HG02943 (cell line): ENCODE measurements around the gene TMEM161A.

ENCODE experiments used
- ATAC-seq: cut with Tn5 transposase; IDR thresholded peaks from one replicate; pipeline ENCODE4 v1.9.1; 2021; ENCODE audit warnings: mild to moderate bottlenecking, low read depth, moderate library complexity; ENCODE audit not compliant: unreplicated experiment

TMEM161A gene

DNA sequence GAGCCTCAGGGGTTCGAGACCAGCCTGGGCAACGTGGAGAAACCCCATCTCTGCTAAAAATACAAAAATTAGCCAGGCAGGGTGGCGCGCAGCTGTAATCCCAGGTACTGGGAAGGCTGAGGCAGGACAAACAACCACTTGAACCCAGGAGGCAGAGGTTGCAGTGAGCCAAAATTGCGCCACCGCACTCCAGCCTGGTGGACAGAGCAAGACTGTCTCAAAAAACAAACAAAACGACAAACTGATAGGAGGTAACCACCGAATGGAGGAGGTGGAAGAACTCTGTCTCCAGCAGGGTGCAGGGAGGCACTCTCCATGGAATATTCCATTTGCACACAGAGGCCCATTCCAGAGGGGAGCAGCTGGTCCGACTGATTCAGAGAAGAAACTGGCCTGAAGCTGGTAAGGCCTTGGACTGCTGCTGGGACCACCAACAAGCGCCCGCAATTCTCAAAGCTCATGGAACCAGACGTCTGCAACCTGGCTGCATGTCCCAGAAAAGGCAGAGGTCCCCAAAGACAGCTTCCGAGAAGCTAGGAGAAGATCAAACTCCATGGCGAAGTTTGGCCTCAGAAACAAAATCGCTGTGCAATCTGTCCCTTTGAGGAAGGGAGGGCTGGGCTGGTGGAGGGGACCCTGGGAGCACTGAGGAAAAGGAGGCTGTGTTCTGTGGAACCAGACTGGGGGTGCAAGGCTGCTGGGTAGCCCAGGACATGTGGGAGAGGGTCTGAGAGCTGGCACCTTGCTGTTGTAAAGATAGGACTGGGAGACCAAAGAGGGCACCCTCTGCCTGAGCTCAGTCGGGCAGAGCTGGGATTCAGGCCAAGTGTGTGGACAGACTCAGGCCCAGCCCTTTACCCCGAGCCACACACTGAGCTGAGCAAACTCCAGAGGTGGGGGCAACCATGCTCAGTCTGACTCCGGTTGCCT lies 39.3 kb downstream of the TMEM161A start:
- ATAC-seq = no peak

DNA sequence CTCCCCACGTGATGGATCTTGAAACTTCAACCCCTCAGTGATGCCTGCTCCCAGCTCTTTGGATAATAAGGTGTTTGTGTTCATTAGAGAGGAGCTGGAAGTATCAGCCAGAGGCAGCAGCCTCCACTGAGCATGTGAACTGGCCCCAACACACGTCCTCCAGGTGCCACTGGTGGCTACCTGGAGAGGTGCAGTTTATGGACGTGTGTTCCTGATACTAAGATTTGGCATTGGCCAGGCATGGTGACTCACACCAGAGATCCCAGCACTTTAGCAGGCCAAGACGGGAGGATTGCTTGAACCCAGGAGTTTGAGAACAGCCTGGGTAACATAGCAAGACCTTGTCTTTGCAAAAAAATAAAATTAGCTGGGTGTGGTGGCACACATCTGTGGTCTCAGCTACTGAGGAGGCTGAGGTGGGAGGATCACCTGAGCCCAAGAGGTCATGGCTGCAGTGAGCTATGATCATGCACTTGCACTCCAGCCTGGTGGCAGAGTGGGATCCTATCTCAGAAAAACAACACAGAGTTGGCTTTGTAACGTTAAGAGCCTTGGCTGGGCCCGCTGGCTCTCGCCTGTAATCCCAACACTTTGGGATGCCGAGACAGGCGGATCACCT lies 40.1 kb downstream of the TMEM161A start:
- ATAC-seq = no peak

DNA sequence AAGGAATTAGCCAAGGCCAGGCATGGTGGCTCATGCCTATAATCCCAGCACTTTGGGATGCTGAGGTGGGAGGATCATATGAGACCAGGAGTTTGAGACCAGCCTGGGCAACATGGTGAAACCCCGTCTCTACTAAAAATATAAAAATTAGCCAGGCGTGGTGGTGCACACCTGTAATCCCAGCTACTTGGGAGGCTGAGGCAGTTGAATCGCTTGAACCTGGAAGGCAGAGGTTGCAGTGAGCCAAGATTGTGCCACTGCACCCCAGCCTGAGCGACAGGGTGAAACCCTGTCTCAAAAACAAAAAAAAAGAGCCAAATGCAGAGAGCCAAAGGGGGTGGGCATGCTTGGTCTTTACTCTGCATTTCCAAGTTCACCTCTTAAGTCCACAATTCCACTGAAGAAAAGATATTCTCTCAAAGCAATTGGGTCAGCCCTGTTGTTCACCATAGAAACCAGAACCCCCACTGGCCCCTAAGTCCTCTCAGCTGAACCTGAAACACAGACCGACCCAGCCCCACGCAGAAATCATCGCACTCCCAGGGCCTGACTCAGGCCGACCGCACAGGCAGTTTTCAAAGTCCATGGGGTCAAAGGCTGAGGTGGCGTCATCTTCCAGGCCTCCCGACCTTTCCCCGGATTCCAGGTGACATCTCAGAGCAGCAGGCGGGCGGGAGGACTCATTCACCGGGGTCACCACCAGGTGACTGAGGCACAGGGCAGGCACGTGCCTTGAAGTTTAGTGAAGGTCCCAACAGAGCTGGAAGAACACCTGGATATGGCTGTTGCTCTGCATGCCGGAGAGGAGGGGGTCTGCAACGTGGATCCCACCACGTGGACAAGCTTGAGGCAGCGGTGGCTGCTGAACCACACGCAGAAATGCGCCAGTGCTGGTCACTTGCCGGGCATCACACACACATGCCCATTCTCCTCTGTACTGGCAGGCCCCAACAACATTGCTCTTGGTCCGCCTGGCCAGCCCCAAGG lies 41.3 kb downstream of the TMEM161A start:
- ATAC-seq = no peak

DNA sequence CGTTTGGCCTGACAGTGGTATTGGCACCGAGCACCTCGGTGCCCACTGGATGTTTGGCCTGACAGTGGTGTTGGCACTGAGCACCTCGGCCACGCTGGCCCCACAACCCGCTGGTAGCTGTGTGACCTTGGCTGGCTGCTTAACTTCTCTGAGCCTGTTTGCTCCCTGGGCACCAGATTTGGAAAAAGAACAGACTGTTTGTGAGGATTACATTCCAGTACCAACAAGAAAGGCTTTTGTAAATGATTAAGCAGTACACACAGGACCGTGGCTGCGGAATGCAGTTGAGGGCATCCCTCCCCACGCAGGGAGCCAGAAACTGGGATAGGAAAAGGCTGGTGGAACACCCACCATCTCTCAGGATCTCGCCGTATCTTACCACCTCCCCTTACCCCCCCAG lies 42.6 kb downstream of the TMEM161A start:
- no peak for ATAC-seq

DNA sequence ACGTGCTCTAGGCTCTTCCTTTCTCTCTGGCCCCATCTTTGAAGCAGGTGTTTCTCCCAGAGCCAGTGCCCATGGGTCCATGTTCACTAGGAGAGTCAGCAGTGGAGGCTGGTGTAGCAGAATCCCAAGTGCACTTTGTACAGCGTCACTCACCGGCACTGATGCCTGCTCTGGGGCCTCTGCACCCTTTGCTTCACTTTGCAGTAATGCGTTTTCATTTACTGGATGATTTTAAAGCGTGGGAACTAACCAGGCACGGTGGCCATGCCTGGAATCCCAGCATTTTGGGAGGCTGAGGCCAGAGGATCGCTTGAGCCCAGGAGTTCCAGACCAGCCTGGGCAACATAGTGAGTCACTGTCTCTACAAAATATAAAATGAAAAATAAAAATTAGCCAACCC lies 43.8 kb downstream of the TMEM161A start:
- ATAC-seq = no peak

DNA sequence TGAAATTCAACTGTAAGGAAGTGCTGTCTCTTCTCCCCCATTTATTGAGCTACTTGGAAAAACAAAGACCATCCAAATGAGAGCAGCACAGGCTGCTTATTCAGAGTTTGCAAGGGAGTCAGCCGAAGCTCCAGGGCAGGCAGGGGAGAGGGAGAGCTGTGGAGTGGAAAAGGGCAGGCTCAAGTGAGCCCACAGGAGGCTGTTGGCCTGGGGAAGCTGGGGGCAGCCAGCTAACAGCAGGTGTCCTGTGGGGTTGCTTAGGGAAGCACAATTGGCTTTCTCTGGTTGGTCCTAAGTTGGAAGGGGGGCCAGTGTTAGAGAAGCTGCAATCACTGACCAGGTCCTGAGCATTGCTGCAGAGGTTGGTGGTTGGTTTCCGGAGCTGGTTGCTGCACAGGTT lies 50.6 kb downstream of the TMEM161A start:
- ATAC-seq = no peak

DNA sequence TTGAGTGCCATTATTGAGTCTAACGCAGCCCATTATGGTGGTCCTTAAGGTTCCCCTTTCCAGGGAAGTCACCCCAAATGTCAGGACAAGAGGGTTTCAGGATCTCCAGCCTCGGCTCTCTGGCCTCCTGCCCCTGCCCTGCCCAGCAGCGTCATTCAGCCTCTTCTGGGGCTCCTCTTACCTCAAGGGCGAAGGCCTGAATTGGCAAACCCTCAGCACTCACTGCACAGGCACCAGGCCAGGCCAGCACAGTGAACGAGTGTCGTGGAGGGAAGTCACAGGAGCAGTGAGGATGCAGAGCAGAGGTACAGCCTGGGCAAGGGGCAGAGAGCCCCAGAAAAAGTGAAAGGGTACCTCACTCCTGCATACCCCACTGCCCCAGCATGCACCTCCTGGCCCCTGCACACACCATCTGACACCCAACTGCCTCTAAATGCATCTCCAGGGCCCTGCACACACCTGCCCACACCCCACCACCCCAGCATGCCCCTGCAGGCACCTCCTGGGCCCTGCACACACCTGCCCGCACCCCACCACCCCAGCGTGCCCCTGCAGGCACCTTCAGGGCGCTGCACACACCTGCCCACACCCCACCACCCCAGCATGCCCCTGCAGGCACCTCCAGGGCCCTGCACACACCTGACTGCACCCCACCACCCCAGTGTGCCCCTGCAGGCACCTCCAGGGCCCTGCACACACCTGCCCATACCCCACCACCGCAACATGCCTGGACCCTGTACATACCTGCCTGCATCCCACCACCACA lies 54.7 kb downstream of the TMEM161A start:
- no peak for ATAC-seq

DNA sequence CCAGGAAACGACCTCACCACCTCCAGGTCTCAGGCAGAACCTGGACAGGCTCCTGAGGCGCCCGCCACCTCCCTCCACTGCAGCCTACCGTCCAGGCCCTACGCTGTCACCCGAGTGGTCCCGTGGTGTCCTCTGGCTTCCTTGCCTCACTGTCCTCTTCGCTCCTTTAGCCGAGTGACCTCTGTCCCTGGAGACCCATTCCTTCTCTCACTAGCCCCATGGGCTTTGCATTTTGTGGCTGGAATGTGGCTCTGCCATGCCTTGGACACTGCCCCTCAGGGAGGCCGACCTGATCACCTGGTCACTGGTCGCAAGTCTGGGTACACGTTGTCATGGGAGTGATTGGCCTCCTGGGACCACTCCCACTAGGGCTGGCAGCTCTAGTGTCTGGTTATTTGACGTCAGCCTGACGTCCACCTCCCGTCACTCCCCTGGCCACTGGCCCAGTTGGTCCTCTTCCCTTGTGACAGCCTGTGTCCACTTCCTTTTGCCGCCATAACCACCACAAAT lies 56.6 kb downstream of the TMEM161A start:
- ATAC-seq = no peak

DNA sequence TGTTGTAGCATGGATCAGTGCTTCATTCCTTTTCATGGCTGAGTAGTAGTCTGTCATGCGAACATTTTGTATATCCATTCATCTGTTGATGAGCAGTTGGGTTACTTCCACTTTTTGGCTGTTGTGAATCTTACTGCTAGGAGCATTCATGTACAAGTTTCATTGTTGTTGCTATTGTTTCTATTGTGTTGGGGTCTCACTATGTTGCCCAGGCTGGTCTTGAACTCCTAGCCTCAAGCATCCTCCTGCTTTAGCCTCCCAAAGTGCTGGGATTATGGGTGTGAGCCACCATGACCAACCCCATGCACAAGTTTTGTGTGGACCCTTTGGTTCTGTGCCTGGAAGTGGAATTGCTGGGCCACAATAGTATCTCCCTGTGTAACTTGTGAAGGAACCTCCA lies 58.7 kb downstream of the TMEM161A start:
- no peak for ATAC-seq

DNA sequence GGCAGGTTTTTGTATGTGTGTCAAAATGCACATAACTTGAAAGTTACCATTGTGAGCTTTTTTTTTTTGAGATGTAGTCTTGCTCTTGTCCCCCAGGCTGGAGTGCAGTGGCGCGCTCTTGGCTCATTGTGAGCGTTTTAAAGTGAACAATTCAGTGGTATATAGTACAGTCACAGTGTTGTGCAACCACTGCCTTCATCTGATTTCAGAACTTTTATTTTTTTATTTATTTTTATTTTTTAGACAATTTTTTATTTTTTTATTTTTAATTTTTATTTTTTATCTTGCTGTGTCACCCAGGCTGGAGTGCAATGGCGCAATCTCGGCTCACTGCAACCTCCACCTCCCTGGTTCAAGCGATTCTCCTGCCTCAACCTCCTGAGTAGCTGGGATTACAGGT lies 59.5 kb downstream of the TMEM161A start:
- no peak for ATAC-seq

DNA sequence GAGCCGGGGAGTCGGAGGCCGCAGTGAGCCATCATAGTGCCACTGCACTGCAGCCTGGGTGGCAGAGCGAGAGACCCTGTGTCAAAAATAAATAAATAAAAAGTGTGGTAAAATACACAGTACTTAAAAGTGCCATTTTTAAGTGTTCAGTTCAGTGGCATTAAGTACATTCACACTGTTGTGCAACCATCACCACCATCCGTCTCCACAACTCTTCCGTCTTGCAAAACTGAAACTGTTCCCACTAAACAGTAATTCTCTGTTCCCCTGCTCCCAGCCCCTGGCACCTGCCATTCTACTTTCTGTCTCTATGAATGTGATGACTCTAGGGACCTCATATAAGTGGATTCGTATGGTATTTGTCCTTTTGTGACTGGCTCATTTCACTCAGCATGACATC lies 61.2 kb downstream of the TMEM161A start:
- no peak for ATAC-seq

DNA sequence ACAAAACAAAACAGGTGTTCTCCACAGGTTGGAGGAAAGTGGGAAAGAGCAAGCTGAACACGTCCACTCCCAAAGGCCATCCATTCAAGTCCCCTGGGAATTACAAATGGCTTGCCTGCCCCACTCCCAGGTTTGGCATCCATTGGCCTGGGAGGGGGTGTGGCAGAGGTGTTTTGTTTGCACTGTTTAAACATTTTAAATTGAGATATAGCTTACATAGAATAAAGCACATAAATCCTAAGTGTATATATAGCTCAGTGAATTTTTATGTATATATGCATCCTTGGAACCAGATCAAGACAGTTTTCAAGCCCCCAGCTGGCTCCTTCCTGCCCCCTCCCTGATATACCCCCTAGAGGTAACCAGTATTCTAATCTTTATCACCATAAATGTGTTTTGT lies 61.8 kb downstream of the TMEM161A start:
- ATAC-seq = no peak

DNA sequence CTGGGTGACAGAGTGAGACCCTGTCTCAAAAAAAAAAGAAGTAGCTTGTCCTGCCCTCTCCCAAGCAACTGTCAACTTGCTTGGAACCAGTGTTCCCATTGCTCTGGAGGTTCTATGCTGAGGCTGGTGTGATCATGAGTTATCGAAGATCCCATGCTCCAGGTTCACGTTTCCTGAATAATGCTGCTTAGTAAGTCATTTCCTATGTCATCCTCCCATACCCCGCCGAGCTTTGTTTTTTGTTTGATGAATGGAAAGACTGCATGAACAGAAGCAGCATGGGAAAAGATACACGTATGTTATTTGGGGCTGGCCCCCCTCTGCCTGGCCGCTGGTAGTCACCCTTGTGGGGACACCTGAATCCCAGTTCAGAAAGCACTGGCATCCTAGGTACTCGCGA lies 63.2 kb downstream of the TMEM161A start:
- ATAC-seq = no peak

DNA sequence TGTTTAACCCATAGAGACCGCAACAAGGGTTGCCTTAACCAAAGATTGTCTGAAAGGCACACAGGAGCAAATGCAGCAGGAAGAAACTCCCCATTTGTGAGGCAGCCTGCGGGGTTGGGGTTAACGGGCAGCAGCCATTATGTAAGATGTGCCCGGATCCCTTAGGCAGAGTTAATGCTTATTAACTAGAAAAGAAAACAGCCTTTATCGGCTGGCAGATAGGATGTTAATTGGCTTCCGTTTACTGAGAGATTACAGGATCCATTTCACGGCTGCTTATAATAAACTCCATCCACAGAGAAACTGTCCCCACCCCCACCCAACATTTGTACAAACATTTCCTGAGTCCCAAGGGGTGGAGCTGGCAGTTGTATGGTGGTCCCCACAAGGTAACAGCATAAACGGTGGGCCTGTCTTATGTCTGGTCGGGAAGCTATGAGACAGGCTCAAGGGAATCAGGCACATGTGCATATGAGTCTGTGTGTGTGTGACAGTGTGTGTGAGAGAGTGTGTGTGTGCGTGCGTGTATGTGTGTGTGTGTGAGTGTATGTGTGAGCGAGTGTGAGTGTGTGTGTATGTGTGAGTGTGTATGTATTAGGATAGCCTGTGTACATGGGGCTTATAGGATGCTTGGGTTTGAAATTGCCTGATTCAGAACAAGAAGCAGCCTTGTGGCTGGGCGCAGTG lies 63.9 kb downstream of the TMEM161A start:
- ATAC-seq = no peak

DNA sequence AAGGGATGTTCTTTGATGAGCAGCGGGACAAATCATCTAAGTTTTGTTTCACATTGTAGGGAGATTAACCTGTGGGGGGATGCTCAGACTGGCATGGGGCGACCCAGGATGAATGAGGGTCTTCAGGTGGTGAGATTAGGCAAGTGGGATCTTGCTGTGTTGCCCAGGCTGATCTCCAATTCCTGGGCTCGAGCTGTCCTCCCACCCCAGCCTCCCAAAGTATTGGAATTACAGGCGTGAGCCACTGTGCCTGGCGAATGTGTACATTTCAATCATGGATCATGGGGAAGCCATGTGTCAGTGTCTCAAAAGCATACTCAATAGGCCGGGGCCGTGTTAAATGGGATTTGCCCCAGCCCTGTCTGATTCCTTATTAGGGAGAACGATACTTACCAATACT lies 66.4 kb downstream of the TMEM161A start:
- ATAC-seq = no peak
